ENCODE measurements around the gene OSBP2.
"Not testable (repeated sequence)": the region's sequence is repeated elsewhere in the genome, so short reads cannot be mapped to it uniquely, and the experiment has no call there.

OSBP2 gene

GRCh38 chr22:30721741-30722140 is 27.1 kb downstream of the OSBP2 start:
- no peak for DNase-seq

- DNase-seq: no peak
Observed at GRCh38 chr22:30728826-30729225, 34.2 kb downstream of the OSBP2 start.

- no peak for DNase-seq
Observed at GRCh38 chr22:30731658-30732057, 37.0 kb downstream of the OSBP2 start.

GRCh38 chr22:30732426-30732825 is 37.8 kb downstream of the OSBP2 start:
- no peak for DNase-seq

GRCh38 chr22:30733181-30733631 is 38.5 kb downstream of the OSBP2 start:
- no peak for DNase-seq

- not testable (repeated sequence) for DNase-seq
Observed at GRCh38 chr22:30740007-30740406, 45.3 kb downstream of the OSBP2 start.

GRCh38 chr22:30740511-30740910 is 45.8 kb downstream of the OSBP2 start:
- DNase-seq: not testable (repeated sequence)

- no peak for DNase-seq
Observed at GRCh38 chr22:30742291-30743256, 47.9 kb downstream of the OSBP2 start.

- no peak for DNase-seq
Observed at GRCh38 chr22:30743257-30744020, 48.8 kb downstream of the OSBP2 start.

- no peak for DNase-seq
Observed at GRCh38 chr22:30744224-30744623, 49.5 kb downstream of the OSBP2 start.

GRCh38 chr22:30747493-30747892 is 52.8 kb downstream of the OSBP2 start:
- DNase-seq: no peak

GRCh38 chr22:30749272-30749671 is 54.6 kb downstream of the OSBP2 start:
- DNase-seq: no peak

GRCh38 chr22:30749849-30750248 is 55.2 kb downstream of the OSBP2 start:
- no peak for DNase-seq

- DNase-seq: no peak
Observed at GRCh38 chr22:30751529-30751928, 56.9 kb downstream of the OSBP2 start.

GRCh38 chr22:30752771-30753170 is 58.1 kb downstream of the OSBP2 start:
- DNase-seq: no peak

- no peak for DNase-seq
Observed at GRCh38 chr22:30753701-30754100, 59.0 kb downstream of the OSBP2 start.

- DNase-seq: no peak
Observed at GRCh38 chr22:30754521-30754920, 59.8 kb downstream of the OSBP2 start.

GRCh38 chr22:30754971-30755758 is 60.5 kb downstream of the OSBP2 start:
- no peak for DNase-seq

GRCh38 chr22:30755759-30756124 is 61.1 kb downstream of the OSBP2 start:
- DNase-seq: no peak

- peak; percentile 29 for DNase-seq
Observed at GRCh38 chr22:30763815-30764673, 69.4 kb downstream of the OSBP2 start.

GRCh38 chr22:30767661-30768060 is 73.0 kb downstream of the OSBP2 start:
- DNase-seq: no peak

GRCh38 chr22:30770716-30771115 is 76.0 kb downstream of the OSBP2 start:
- DNase-seq: no peak

All from NCI-H2107 (cell line).